NOMO-1 treated with dmso at 0.1 percent for 144 hours (cell line): ENCODE results near the gene NUDT6.
A peak's percentile ranks its signal among the peaks of the same experiment; 100 is the strongest.
"Not testable (repeated sequence)": the region's sequence is repeated elsewhere in the genome, so short reads cannot be mapped to it uniquely, and the experiment has no call there.

Source experiments
- DNase-seq: peaks from one replicate; lab custom pipeline; 2025; ENCODE audit not compliant: unreplicated experiment; lab: John Stamatoyannopoulos, UW

The NUDT6 gene, protein sequence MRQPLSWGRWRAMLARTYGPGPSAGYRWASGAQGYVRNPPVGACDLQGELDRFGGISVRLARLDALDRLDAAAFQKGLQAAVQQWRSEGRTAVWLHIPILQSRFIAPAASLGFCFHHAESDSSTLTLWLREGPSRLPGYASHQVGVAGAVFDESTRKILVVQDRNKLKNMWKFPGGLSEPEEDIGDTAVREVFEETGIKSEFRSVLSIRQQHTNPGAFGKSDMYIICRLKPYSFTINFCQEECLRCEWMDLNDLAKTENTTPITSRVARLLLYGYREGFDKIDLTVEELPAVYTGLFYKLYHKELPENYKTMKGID

DNA sequence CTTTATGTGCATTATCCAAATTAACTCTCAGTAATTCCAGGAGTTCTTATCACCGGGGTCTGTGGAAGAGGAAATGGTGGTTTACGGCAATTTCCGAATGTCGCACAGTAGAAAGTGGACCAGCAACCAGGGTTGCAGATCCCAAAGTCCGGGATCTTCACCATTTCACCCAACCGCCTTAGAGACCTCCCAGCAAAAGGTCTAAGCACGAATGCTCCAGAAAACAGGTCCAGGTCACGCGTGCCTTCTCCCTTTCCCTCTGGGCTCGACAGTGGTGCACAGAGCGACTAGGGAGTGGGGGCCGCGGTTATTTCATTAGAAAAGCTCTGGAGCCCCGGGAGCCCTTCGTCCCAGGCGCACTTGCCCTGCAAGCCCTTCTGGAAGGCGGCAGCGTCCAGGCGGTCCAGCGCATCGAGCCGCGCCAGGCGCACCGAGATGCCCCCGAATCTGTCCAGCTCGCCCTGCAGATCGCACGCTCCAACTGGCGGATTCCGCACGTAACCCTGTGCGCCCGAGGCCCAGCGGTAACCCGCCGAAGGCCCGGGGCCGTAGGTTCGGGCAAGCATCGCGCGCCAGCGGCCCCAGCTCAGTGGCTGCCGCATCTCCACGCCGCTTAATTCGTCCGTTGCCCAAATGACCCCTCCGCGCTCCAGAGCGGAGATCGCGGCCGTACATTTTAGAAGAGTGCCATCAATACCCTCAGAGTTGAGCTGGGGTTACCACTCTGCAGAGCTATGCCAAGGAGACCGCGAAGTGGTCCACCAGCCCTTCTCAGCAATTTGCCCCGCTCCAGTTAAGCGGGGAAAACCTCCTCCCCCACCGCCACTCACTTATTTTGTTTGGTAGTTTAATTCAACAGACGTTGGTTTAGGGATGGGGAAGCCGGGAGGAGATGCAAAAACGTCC is at the start of gene NUDT6:
Gene NUDT6, minus strand, starts transcription at position 627 of the 906 bp plus-strand sequence. Its CDS starts 25 bp downstream, at position 602.
- DNase-seq, result peak; percentile 26

DNA sequence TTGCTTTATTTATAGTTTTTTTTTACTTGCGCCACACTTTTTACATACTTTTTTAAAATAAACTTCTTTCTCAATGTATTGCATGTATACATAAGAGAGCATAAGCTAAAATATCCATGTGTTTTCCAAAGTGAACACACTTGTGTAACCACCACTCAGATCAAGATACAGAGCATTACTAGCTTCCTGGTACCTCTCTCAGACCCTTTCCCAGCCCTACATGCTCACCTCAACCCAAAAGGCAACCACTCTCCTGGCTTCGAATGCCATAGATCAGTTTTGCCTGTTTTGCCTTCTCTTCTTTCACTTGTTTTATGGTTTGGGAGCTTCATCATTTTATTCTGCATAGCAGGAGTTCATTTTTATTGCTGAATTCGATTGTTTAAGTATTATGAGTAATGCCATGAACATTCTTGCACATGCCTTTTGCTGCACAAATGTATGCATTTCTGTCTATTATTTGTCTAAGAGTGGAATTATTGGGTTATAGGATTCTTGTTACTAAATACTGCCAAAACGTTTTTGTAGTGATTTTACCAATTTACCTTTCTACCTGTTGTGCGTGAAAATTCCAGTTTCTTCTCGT is 45.9 kb upstream of the NUDT6 start:
- DNase-seq, result no peak

DNA sequence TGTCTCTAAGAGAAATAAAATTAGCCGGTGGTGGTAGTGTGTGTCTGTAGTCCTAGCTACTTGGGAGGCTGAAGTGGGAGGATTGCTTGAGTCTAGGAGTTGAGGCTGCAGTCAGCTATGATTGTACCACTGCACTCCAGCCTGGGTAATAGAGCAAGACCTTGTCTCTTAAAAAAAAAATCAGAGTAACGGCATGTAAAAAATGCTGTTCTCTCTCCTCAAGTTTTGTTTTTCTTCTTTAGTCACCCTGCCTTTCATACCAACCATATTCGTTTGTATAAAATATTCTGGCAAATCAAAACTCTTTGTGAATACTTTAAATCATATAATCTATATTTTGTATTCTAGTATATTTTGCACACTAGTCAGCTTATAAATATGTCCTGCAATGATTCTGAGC is 44.8 kb upstream of the NUDT6 start:
- no peak for DNase-seq

DNA sequence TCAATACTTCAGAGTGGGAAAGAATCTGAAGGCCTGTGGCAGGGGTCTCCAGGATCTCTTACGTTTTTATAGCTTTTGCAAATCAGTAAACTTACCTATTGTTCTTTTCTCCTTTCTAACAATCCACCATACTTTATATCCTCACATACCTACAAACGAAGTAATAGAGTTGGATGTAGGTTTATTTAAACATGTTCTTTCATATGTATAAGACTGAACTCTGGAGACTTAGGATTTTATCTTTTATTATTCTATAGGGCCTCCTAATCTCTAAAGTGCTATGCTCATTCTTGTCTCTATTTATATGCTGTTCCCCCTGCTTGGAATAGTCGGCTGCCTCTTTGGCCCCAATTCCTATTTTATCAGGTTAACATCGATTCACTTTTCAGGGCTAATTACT is 43.8 kb upstream of the NUDT6 start:
- DNase-seq, result no peak

DNA sequence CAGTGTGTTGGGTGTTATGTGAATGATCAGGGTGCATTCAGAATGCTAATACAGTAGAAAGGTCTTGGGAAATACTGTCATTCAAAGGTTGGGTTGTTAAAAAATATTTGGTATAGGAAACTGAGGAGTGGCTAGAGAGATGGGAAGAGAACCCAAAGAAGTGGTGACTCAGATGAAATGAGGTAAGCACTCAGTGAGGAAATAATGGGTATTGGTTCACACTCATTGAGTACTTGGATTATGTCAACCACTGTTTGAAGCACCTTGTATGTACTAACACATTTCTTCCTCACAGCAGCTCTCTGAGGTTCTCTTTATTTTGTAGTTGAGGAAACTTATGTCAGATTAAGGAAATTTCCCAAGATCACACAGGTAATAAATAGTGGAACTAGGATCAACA is 40.8 kb upstream of the NUDT6 start:
- no peak for DNase-seq

DNA sequence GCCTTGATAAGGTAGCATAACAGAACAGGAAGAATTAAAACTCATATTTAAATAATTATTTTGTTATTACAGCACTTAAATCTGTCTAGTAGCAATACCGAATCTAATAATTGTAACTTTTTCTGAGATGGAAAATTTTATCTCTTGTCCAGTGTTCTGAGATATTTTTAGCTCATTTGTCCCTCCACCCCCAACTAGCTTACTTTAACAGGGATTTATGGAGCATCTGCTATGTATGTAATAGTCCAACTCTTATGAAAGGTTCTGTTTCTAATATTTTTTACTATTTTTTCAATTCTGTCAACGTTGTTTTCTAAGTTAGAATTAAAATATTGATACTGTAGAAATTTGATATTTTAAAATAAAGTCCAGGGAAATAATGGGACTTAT is 38.2 kb upstream of the NUDT6 start:
- no peak for DNase-seq

DNA sequence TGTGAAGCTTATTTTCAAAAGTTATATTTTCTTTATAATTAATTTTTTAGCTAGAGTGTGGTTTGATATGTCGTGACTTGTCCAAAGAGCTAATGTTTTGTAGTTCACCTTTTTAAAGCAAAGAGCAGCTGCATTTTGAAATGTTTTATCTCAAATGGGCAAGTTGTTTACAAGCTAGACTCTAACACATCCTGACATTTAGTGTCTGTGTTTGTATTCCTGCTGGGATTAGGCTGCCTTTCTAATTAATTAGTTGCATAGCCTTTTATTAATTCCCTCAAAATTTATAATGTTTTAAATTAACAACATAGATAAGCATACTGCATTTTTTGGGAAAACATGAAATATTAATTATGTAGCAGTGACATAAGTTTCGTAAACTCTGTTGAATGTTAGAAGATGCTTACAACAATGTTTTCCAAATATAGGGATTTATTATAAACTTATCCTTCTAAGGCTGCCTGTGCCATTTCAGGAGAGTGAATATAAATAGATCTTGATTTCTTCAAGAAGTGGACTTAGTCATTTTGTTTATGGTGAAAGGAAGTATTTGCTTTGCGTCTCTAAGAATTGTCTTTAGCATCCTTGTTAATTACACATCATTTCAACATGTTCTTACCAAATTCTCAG is 37.7 kb upstream of the NUDT6 start:
- DNase-seq, result no peak

DNA sequence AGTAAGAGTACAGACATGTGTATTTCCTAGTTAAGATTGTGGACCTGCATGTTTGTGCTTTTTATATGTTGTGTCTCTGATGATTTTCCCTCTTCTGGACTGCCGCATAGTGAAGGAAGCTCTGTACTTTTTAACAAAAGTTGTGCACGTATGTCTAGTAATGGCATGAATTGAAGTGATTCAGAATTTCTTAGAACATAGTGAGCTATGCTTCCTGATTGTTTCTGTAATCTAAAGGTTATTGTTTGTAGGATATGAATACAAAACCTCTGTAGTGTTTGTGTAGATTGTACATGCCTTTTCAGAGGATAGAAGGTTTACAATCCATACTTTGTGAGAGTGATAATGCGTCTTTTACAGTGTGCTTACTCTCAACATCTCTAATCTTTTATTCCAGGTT is 37.0 kb upstream of the NUDT6 start:
- no peak for DNase-seq

DNA sequence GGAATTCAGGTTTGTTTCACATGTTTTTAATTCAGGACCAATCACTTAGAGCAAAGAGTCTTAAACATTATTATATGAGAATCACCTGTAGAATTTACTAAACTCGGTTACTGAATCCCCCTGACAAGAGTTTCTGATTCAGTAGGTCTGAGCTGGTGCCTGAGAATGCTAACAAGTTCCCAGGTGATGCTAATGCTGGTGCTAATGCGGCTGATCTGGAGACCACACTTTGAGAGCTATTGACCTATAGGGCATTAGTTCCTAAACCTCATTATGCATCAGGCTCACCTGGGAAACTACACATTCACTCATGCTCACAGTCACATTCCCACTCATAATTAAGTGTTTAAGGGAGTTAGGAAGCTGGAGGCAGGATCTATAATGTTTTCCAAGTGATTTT is 36.1 kb upstream of the NUDT6 start:
- no peak for DNase-seq

DNA sequence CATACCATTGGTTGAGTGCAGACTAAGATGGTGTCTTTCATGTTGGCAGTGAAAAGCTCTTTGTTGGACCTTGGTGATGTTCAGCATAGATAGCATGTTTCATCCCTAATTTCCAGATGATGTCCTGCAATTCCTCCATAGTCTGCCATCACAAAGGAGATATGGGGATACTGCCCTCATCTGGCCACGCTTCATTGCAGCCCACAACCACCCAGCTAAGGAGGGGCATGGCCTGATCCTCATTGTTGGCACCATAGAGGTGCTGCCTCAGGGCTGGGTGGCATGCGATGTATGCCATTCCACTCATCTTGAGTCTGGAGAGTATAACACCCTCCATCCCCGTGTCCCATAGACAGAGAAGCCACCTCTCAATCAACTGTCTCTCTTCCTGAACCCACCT is 31.5 kb upstream of the NUDT6 start:
- DNase-seq, result no peak

DNA sequence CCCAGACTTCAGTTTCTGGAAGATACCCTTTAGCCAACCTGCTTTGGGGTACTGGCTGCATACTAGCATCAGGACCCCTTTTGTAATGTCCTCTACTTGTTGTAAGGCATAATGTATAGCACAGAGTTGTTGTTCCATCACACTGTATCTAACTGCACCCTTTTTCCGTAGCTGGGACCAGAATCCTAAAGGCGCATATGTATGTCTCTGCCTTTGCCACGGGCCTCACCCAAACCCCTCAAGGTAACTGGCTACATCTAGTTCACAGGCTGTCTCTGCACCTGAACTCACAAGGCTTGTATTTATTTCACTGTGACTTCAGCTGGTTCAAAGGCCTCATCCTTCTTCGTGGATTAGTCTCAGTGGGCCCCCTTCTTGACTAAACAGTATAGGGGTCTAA is 29.6 kb upstream of the NUDT6 start:
- DNase-seq, result no peak

DNA sequence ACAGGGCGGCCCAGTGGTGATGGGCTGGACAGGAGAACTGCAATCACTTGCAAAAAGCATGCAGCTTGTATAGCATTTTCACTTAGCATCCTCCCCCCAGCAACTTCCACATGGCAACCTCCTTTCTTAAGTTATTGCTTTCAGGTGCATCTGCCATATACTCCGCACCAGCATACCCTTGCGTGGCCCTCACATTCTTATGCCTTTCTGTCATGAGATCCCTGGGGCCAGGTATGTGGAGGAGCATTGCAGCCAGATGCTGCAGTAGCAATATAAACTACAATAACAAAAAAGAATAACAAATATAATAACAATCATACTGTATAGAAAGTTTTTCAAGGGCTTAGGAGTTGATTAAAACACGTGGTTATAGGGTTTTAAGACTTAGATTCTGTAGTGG is 26.3 kb upstream of the NUDT6 start:
- DNase-seq, result no peak

DNA sequence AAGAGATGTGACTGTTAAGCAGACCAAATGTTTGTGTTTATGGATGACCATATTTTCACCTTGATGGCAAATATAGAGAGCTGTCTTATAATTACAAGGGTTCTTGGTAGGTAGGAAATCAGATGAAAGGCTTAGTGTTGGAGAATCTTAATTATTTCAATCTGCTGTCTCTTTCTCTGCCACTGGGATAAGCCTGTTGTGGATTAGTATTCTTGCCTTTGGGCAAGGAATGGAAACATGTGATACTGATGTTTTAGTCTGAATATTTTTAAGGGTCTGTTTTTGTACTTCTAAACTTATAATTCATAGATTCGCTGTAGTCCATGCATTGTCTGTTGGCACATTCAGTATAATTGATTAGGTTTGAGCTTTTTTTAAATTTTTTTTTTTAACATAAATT is 23.7 kb upstream of the NUDT6 start:
- no peak for DNase-seq

DNA sequence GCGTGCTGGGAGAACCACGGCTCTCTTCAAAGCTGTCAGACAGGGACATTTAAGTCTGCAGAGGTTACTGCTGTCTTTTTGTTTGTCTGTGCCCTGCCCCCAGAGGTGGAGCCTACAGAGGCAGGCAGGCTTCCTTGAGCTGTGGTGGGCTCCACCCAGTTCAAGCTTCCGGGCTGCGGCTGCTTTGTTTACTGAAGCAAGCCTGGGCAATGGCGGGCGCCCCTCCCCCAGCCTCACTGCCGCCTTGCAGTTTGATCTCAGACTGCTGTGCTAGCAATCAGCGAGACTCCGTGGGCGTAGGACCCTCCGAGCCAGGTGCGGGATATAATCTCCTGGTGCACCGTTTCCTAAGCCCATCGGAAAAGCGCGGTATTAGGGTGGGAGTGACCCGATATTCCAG is 22.7 kb upstream of the NUDT6 start:
- DNase-seq, result not testable (repeated sequence)

DNA sequence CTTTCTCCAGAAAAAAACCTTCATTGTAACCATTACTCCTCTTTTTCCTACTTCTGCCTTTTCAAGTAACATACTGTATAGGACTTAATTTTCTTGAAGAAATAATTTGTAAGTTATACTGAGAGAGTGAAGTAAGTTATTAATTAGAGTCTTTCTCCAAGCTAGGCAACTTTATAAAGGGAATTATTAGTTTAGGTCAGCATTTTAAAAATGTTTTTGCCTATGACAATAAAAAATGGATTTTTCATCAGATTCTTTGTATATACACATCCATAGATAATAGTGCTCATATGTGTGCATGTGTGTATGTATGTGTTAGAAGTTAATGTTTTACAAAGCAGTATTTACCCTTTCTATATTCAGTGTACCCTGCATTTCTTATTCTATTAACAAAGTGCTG is 10.4 kb upstream of the NUDT6 start:
- DNase-seq, result no peak

DNA sequence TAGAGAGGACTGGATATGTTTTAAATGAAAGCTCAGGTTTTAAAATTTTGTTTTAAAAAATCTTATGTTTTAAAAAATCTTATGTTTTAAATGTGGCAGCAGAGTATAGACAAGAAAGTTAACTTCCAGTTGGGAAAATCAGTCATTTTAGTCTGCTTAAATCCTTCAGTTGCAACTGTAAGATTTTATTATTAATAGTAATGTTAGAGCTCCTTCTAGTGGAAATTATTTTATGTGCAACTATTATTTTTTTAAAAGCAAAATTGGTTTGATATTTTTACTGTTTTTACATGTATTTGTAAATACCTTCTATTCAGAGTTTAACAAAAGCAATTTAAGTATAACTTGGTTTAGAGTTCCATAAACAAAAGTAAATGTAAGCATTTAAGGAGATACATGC is 8.5 kb upstream of the NUDT6 start:
- no peak for DNase-seq

DNA sequence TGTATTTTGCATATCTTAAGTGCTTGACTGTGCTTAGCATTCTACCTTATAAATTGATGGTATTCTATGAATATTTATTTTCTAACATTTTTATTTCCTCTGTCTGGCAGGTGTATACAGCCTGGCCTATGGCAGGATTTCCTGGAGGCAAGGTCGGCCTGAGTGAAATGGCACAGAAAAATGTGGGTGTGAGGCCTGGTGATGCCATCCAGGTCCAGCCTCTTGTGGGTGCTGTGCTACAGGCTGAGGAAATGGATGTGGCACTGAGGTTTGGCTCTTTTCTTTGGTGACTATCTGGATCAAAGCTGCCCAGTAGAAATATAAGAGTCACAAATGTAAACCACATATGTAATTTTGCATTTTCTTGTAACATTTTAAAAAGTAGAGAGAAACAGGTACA is 6.5 kb upstream of the NUDT6 start:
- no peak for DNase-seq

DNA sequence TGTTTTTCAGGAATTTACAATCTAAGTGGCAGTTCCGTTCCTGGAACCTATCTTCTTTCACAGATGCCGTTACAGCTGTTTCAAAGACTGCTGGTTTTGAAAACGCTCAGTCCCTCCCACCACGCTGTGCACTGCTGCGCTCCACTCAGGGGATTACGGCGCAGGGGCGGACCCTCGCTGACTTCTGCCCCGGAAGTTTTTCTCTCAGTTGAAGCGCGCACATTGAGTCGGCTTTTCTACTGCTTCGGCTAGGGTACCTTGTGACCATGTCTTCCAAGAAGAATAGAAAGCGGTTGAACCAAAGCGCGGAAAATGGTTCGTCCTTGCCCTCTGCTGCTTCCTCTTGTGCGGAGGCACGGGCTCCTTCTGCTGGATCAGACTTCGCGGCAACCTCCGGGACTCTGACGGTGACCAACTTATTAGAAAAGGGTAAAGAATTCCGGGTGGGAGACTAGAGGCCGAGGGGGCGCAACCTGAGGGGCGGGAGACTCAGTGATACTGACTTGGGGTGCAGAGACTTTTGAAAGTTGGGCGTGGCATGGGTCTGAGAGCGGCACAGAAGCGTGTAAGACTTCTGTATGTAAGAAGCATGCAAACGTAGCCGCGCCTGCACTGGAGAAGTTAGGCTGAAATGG is 597 bp upstream of the NUDT6 start:
- DNase-seq, result peak; percentile 71

DNA sequence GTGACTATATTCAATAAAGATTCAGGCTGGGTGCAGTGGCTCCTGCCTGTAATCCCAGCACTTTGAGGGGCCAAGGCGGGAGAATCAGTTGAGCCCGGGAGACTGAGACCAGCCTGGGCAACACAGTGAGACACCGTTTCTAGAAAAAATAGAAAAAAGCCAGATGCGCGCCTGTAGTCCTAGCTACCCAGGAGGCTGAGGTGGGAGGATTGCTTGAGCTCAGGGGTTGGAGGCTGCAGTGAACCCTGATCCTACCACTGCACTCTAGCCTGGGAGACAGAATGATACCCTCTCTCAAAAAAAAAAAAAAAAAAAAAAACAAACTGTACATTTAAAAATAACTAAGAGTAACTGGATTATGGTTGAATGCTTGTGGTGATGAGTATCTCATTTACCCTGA is 1.1 kb downstream of the NUDT6 start:
- no peak for DNase-seq

DNA sequence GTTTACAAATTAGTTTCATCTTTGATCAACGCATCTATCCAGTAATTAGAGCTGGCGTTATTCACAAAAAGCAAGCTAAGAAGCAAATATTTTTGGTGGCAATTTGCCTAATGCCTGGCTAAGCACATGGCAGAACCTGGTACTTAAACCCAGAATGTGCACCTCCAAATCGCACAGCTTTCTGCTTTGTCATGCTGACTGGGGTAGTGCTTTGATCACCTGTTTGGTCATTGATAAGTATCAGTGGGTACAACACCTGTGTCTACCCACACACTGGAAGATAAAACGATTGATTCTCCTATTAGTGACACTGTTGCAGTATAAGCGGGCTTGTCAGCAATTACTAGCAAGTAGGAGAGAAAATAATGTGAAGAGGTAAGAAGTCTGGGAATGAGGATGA is 1.9 kb downstream of the NUDT6 start:
- DNase-seq, result no peak

DNA sequence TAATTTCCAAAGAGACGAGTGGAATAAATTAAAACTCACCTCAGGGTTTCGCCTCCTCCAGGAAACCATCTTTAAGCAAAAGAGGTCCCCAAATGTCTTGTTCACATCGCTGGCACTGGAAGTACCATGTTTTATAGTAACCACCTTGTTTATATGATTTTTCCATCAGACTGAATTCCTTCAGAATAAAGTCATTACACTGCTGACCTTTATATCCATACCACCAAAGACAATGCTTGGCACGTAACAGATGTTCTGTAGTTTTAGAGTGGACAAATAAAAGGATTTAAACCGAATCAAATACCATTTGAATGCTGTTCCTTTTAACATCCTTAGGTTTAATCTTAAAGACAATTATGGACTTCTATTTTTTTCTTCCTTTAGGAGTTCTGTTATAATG is 4.7 kb downstream of the NUDT6 start:
- DNase-seq, result no peak
